Activated CD8-positive, alpha-beta T cell treated with anti-CD3 and anti-CD28 coated beads, Interleukin-2, amount 10 ng/mL, durations not matched to agents 7 days and 5 days (primary cell): ENCODE measurements around the gene ANGEL1. TPM values are rescaled to one million over a fixed set of nuclear protein-coding genes. Genes with fewer than 3 reads are reported as not detected.

Experiments
- total RNA-seq, 2 experiments: library from RNA; stranded (reverse); gene quantifications; one replicate each; pipeline ENCODE4 v1.2.3, GENCODE V29; 2021

Gene ANGEL1
- total RNA-seq, 2 experiments from 2014 or later = 11.5 to 13.7 TPM

Other genes starting within 250 kb of the ANGEL1 start
- gene VASH1, start 51.4 kb downstream of the ANGEL1 start, total RNA-seq = 1 to 10 TPM; 3.1 to 3.4 TPM
- not detected for gene LRRC74A, start 13.5 kb upstream of the ANGEL1 start, total RNA-seq
- gene IRF2BPL, start 215.8 kb upstream of the ANGEL1 start, total RNA-seq = 10 to 100 TPM; 34.5 to 35.6 TPM